HepG2 (cell line): ENCODE data around the gene NUAK1. TPM values are rescaled to one million over a fixed set of nuclear protein-coding genes. Genes with fewer than 3 reads are reported as not detected.

Experiments
- AHR ChIP-seq: IDR thresholded peaks from 2 replicates; pipeline ENCODE4 v1.6.1; 2018; ENCODE audit warnings: missing genetic modification reagents, missing compliant biosample characterization
- ARHGAP35 ChIP-seq: sonication (generic); formaldehyde crosslinking; IDR thresholded peaks from 2 replicates; pipeline ENCODE4 v1.9.0; 2022; ENCODE audit warnings: mild to moderate bottlenecking, inconsistent platforms, moderate library complexity, missing genetic modification reagents, borderline replicate concordance
- ATF3 ChIP-seq: sonication (generic); formaldehyde crosslinking; IDR thresholded peaks from 2 replicates; pipeline ENCODE4 v1.4.0; 2020; ENCODE audit warnings: missing genetic modification reagents
- ATM ChIP-seq: fragments of 450-650 bp; IDR thresholded peaks from 2 replicates; pipeline ENCODE4 v1.7.1; 2017; ENCODE audit warnings: mild to moderate bottlenecking, borderline replicate concordance
- ERF ChIP-seq: IDR thresholded peaks from 2 replicates; pipeline ENCODE4 v1.6.1; 2018; ENCODE audit warnings: missing biosample characterization, missing genetic modification reagents
- HIC2 ChIP-seq: sonication (generic); formaldehyde crosslinking; IDR thresholded peaks from 2 replicates; pipeline ENCODE4 v1.9.0; 2022; ENCODE audit warnings: low read depth, missing genetic modification reagents
- HOXA3 ChIP-seq: sonication (generic); formaldehyde crosslinking; IDR thresholded peaks from 2 replicates; pipeline ENCODE4 v1.5.0; 2020; ENCODE audit warnings: missing genetic modification reagents
- NFKB2 ChIP-seq: sonication (generic); formaldehyde crosslinking; IDR thresholded peaks from 2 replicates; pipeline ENCODE4 v1.4.0; 2020; ENCODE audit warnings: missing genetic modification reagents, borderline replicate concordance
- NR0B2 ChIP-seq: sonication (generic); formaldehyde crosslinking; IDR thresholded peaks from 2 replicates; pipeline ENCODE4 v1.4.0; 2020; ENCODE audit warnings: mild to moderate bottlenecking, missing genetic modification reagents
- PAWR ChIP-seq: sonication (generic); formaldehyde crosslinking; IDR thresholded peaks from 2 replicates; pipeline ENCODE4 v1.4.0; 2020; ENCODE audit warnings: missing genetic modification reagents, mild to moderate bottlenecking, borderline replicate concordance
- RARG ChIP-seq: sonication (generic); formaldehyde crosslinking; IDR thresholded peaks from 2 replicates; pipeline ENCODE4 v1.4.0; 2020; ENCODE audit warnings: low read depth, mild to moderate bottlenecking, missing genetic modification reagents
- RCOR2 ChIP-seq: IDR thresholded peaks from 2 replicates; pipeline ENCODE4 v1.6.1; 2016; ENCODE audit warnings: missing biosample characterization, missing genetic modification reagents
- SNRNP70 ChIP-seq: fragments of 200-400 bp; formaldehyde crosslinking; IDR thresholded peaks from 2 replicates; pipeline ENCODE4 v1.6.1; 2017; ENCODE audit warnings: mild to moderate bottlenecking, low read depth, low read length, moderate library complexity
- SRY ChIP-seq: sonication (generic); formaldehyde crosslinking; IDR thresholded peaks from 2 replicates; pipeline ENCODE4 v1.8.0; 2022; ENCODE audit warnings: mild to moderate bottlenecking, missing genetic modification reagents
- TMF1 ChIP-seq: sonication (generic); formaldehyde crosslinking; IDR thresholded peaks from 2 replicates; pipeline ENCODE4 v1.8.1; 2022; ENCODE audit warnings: low read depth, missing genetic modification reagents
- ZKSCAN5 ChIP-seq: sonication (generic); formaldehyde crosslinking; IDR thresholded peaks from 2 replicates; pipeline ENCODE4 v1.5.1; 2020; ENCODE audit warnings: mild to moderate bottlenecking, missing genetic modification reagents
- ZNF101 ChIP-seq: sonication (generic); formaldehyde crosslinking; IDR thresholded peaks from 2 replicates; pipeline ENCODE4 v1.4.0; 2020; ENCODE audit warnings: mild to moderate bottlenecking, low read depth, missing genetic modification reagents, borderline replicate concordance
- ZNF12 ChIP-seq: sonication (generic); formaldehyde crosslinking; IDR thresholded peaks from 2 replicates; pipeline ENCODE4 v1.5.0; 2020; ENCODE audit warnings: missing genetic modification reagents
- ZNF138 ChIP-seq: sonication (generic); formaldehyde crosslinking; IDR thresholded peaks from 2 replicates; pipeline ENCODE4 v1.5.0; 2020; ENCODE audit warnings: mild to moderate bottlenecking, low read depth, missing genetic modification reagents
- ZNF30 ChIP-seq: sonication (generic); formaldehyde crosslinking; IDR thresholded peaks from 2 replicates; pipeline ENCODE4 v1.5.0; 2020; ENCODE audit warnings: mild to moderate bottlenecking, missing genetic modification reagents
- ZNF317 ChIP-seq: sonication (generic); formaldehyde crosslinking; IDR thresholded peaks from 2 replicates; pipeline ENCODE4 v1.5.0; 2020; ENCODE audit warnings: mild to moderate bottlenecking, missing genetic modification reagents
- ZNF331 ChIP-seq: sonication (generic); formaldehyde crosslinking; IDR thresholded peaks from 2 replicates; pipeline ENCODE4 v1.4.0; 2020; ENCODE audit warnings: missing genetic modification reagents
- ZNF382 ChIP-seq: sonication (generic); formaldehyde crosslinking; IDR thresholded peaks from 2 replicates; pipeline ENCODE4 v1.5.0; 2020; ENCODE audit warnings: missing genetic modification reagents, mild to moderate bottlenecking, borderline replicate concordance
- ZNF44 ChIP-seq: sonication (generic); formaldehyde crosslinking; IDR thresholded peaks from 2 replicates; pipeline ENCODE4 v1.5.1; 2020; ENCODE audit warnings: mild to moderate bottlenecking, missing genetic modification reagents
- ZNF549 ChIP-seq: sonication (generic); formaldehyde crosslinking; IDR thresholded peaks from 2 replicates; pipeline ENCODE4 v1.5.0; 2020; ENCODE audit warnings: missing genetic modification reagents
- ZNF574 ChIP-seq: sonication (generic); formaldehyde crosslinking; IDR thresholded peaks from 2 replicates; pipeline ENCODE4 v1.4.0; 2020; ENCODE audit warnings: missing genetic modification reagents
- ZNF576 ChIP-seq: sonication (generic); formaldehyde crosslinking; IDR thresholded peaks from 2 replicates; pipeline ENCODE4 v1.4.0; 2020; ENCODE audit warnings: mild to moderate bottlenecking, missing genetic modification reagents
- ZNF878 ChIP-seq: sonication (generic); formaldehyde crosslinking; IDR thresholded peaks from 2 replicates; pipeline ENCODE4 v1.8.1; 2023; ENCODE audit warnings: mild to moderate bottlenecking, missing genetic modification reagents, moderate library complexity
- polyA plus RNA-seq, 8 experiments: library from polyadenylated mRNA; depleted of rRNA in 3 of 8; stranded (reverse) in 7 of 8; unstranded in 1 of 8; fragments of >200 nt; fragmentation: Illumina TruSeq in 4 of 8; extraction: Trizol in 4 of 8; gene quantifications; 2 replicates each; pipeline versions ENCODE4 v1.2.1 to v1.2.3, GENCODE V29; 2011 to 2016; ENCODE audit warnings: low read depth in 4 of 8, missing spikeins in 1 of 8, mixed read lengths in 1 of 8; ENCODE audit not compliant: insufficient read depth in 1 of 8
- total RNA-seq, 5 experiments: library from RNA; depleted of rRNA; stranded (reverse); fragments of >200 nt; fragmentation: Illumina TruSeq; extraction: Trizol; gene quantifications; 2 replicates each; pipeline ENCODE4 v1.2.3, GENCODE V29; 2016; ENCODE audit warnings: low read depth in 1 of 5

The NUAK1 gene
- total and polyA plus RNA-seq, 2 of the 13 experiments (the other 11 are each of a cell fraction or from before 2014, with no cell fraction given): 1.7 to 1.9 TPM

- TF ChIP-seq ZNF574 (CRISPR knock-in tag): 0 out of 2 replicates have a peak, but pooled peaks have one; percentile 7
- TF ChIP-seq RARG (CRISPR knock-in tag): no peak
- no peak for TF ChIP-seq AHR (CRISPR knock-in tag)
- no peak for TF ChIP-seq PAWR (CRISPR knock-in tag)
- TF ChIP-seq ZKSCAN5 (CRISPR knock-in tag): no peak
- no peak for TF ChIP-seq ZNF382 (CRISPR knock-in tag)
- no peak for TF ChIP-seq NR0B2
- no peak; the same call in 1 of the 2 replicates for TF ChIP-seq ZNF331 (CRISPR knock-in tag)
- peak; percentile 68 for TF ChIP-seq ZNF317 (CRISPR knock-in tag)
- TF ChIP-seq NFKB2: no peak
- no peak for TF ChIP-seq ZNF138 (CRISPR knock-in tag)
- TF ChIP-seq ERF (CRISPR knock-in tag): 0 out of 2 replicates have a peak, but pooled peaks have one; percentile 23
- no peak for TF ChIP-seq TMF1 (CRISPR knock-in tag)
- TF ChIP-seq ATM: no peak
- no peak for TF ChIP-seq ZNF12 (CRISPR knock-in tag)
- TF ChIP-seq ATF3 (CRISPR knock-in tag): no peak
- no peak for TF ChIP-seq ARHGAP35 (CRISPR knock-in tag)
- TF ChIP-seq RCOR2: 0 out of 2 replicates have a peak, but pooled peaks have one; percentile 54
- no peak for TF ChIP-seq SRY
- no peak for TF ChIP-seq ZNF101
- TF ChIP-seq ZNF878: no peak
- TF ChIP-seq SNRNP70: no peak
- no peak for TF ChIP-seq ZNF30 (CRISPR knock-in tag)
- peak; percentile 22; the same call in 1 of the 2 replicates for TF ChIP-seq HOXA3
- TF ChIP-seq HIC2 (CRISPR knock-in tag): no peak
- TF ChIP-seq ZNF549 (CRISPR knock-in tag): no peak
- TF ChIP-seq ZNF44: no peak
- TF ChIP-seq ZNF576 (CRISPR knock-in tag): no peak
These were observed 40.0 kb downstream of the NUAK1 start (continued) for GRCh38 chr12:106098691-106099200.
